ENCODE data around the gene MAML2. TPM values are rescaled to one million over a fixed set of nuclear protein-coding genes. Genes with fewer than 3 reads are reported as not detected.

MAML2 gene
- total RNA-seq, 2 experiments from 2014 or later = 14.7 to 15.5 TPM

- CTCF ChIA-PET = interaction anchor here (0.9 to 5.5 kb wide), 7 partner anchors 8 to 84 kb away, joined by 3 to 80 read pairs (median 3); partner anchors contain the start of gene MAML2
- Mint-ChIP-seq H3K4me3 (peak overlapping the region; percentile 7), H3K27me3 (ENCODE audit: low read depth) (no peaks in the 10 kb centered on the region), H3K27ac (peak overlapping the region; percentile 95), H3K4me1 (ENCODE audit: low read depth) (peaks cover 84% of the 10 kb centered on the region), H3K9me3 (ENCODE audit: insufficient read depth) (no peaks in the 10 kb centered on the region), H3K36me3 (ENCODE audit: low read depth) (peaks cover 30% of the 10 kb centered on the region)
- DNase-seq (no peak), ATAC-seq (no peak)
- POLR2A ChIA-PET = interaction anchor here (0.8 to 1.7 kb wide), 3 partner anchors 14 to 84 kb away, joined by 3 to 5 read pairs (median 4); no protein-coding TSS in a partner anchor
Observed at GRCh38 chr11:96257036-96257435, 86.0 kb downstream of the MAML2 start.

- ChIA-PET POLR2A (interaction anchor here (0.8 to 1.7 kb wide), 4 partner anchors 14 to 85 kb away, joined by 3 to 5 read pairs (median 4); no protein-coding TSS in a partner anchor), CTCF (interaction anchor here (0.9 to 5.5 kb wide), 8 partner anchors 9 to 84 kb away, joined by 3 to 80 read pairs (median 3); partner anchors contain the start of gene MAML2)
- DNase-seq = no peak
- peak overlapping the region; percentile 57 for H3K4me3 Mint-ChIP-seq
- H3K36me3 Mint-ChIP-seq (ENCODE audit: low read depth) = peaks cover 31% of the 10 kb centered on the region
- peak overlapping the region; percentile 95 for H3K27ac Mint-ChIP-seq
- H3K4me1 Mint-ChIP-seq (ENCODE audit: low read depth) = peaks cover 84% of the 10 kb centered on the region
- no peaks in the 10 kb centered on the region for H3K27me3 Mint-ChIP-seq (ENCODE audit: low read depth)
- ATAC-seq = no peak
- H3K9me3 Mint-ChIP-seq (ENCODE audit: insufficient read depth) = no peaks in the 10 kb centered on the region
Observed at GRCh38 chr11:96256215-96257011, 86.6 kb downstream of the MAML2 start.

- ChIA-PET POLR2A (interaction anchor here (0.6 to 1.4 kb wide), 5 partner anchors 11 to 465 kb away, joined by 3 to 4 read pairs (median 3); partner anchors contain the start of genes CEP57 and FAM76B), CTCF (interaction anchor here (1.2 to 5.5 kb wide), 5 partner anchors 10 to 199 kb away, joined by 4 to 80 read pairs (median 5); partner anchors contain the start of gene MAML2)
- ATAC-seq (no peak), DNase-seq (no peak)
- H3K27me3 Mint-ChIP-seq (ENCODE audit: low read depth) = no peaks in the 10 kb centered on the region
- peaks cover 41% of the 10 kb centered on the region for H3K36me3 Mint-ChIP-seq (ENCODE audit: low read depth)
- no peaks in the 10 kb centered on the region for H3K9me3 Mint-ChIP-seq (ENCODE audit: insufficient read depth)
- H3K27ac Mint-ChIP-seq = peak overlapping the region; percentile 51
- H3K4me3 Mint-ChIP-seq = peak overlapping the region; percentile 21
- peaks cover 78% of the 10 kb centered on the region for H3K4me1 Mint-ChIP-seq (ENCODE audit: low read depth)
Observed at GRCh38 chr11:96254854-96255253, 88.1 kb downstream of the MAML2 start.

GRCh38 chr11:96254087-96254486, 88.9 kb downstream of the MAML2 start:
- H3K4me1 Mint-ChIP-seq (ENCODE audit: low read depth) = peaks cover 78% of the 10 kb centered on the region
- H3K4me3 Mint-ChIP-seq = peak overlapping the region; percentile 71
- peaks cover 48% of the 10 kb centered on the region for H3K36me3 Mint-ChIP-seq (ENCODE audit: low read depth)

GRCh38 chr11:96246718-96247552, 96.1 kb downstream of the MAML2 start:
- Mint-ChIP-seq H3K36me3 (ENCODE audit: low read depth) (peaks cover 25% of the 10 kb centered on the region), H3K9me3 (ENCODE audit: insufficient read depth) (no peaks in the 10 kb centered on the region), H3K27ac (peak overlapping the region; percentile 31), H3K4me1 (ENCODE audit: low read depth) (peaks cover 65% of the 10 kb centered on the region), H3K4me3 (peak overlapping the region; percentile 4), H3K27me3 (ENCODE audit: low read depth) (no peaks in the 10 kb centered on the region)
- CTCF ChIA-PET = interaction anchor here (0.9 to 1.7 kb wide), 3 partner anchors 10 to 96 kb away, joined by 3 to 8 read pairs (median 3); partner anchors contain the start of gene MAML2
- no peak for DNase-seq
- peak; percentile 21 for ATAC-seq
- POLR2A ChIA-PET = interaction anchor here (0.6 kb wide), 1 partner anchor 57 kb away, joined by 3 read pairs; no protein-coding TSS in a partner anchor

More at GRCh38 chr11:96254087-96254486, 88.9 kb downstream of the MAML2 start:
- DNase-seq = peak; percentile 37
- POLR2A ChIA-PET = interaction anchor here (0.6 to 1.3 kb wide), 2 partner anchors 10 to 157 kb away, joined by 3 read pairs; no protein-coding TSS in a partner anchor
- Mint-ChIP-seq H3K27me3 (ENCODE audit: low read depth) (no peaks in the 10 kb centered on the region), H3K27ac (peak overlapping the region; percentile 89), H3K9me3 (ENCODE audit: insufficient read depth) (no peaks in the 10 kb centered on the region)
- peak; percentile 10 for ATAC-seq
- CTCF ChIA-PET = interaction anchor here (1.0 to 5.5 kb wide), 5 partner anchors 9 to 198 kb away, joined by 3 to 80 read pairs (median 4); partner anchors contain the start of gene MAML2

GRCh38 chr11:96242971-96243647, 99.9 kb downstream of the MAML2 start:
- ChIA-PET CTCF (interaction anchor here (0.6 to 5.1 kb wide), 11 partner anchors 13 to 407 kb away, joined by 3 to 96 read pairs (median 4); partner anchors contain the start of gene MAML2), POLR2A (interaction anchor here (0.8 to 3.7 kb wide), 10 partner anchors 11 to 99 kb away, joined by 3 to 36 read pairs (median 4); partner anchors contain the start of gene MAML2)
- ATAC-seq (peak; percentile 89), DNase-seq (peak; percentile 81)
- peaks cover 55% of the 10 kb centered on the region for H3K4me1 Mint-ChIP-seq (ENCODE audit: low read depth)
- peak overlapping the region; percentile 75 for H3K4me3 Mint-ChIP-seq
- H3K9me3 Mint-ChIP-seq (ENCODE audit: insufficient read depth) = no peaks in the 10 kb centered on the region
- H3K27ac Mint-ChIP-seq = peak overlapping the region; percentile 87
- peaks cover 10% of the 10 kb centered on the region for H3K36me3 Mint-ChIP-seq (ENCODE audit: low read depth)
- no peaks in the 10 kb centered on the region for H3K27me3 Mint-ChIP-seq (ENCODE audit: low read depth)

- Mint-ChIP-seq H3K9me3 (ENCODE audit: insufficient read depth) (no peaks in the 10 kb centered on the region), H3K4me1 (ENCODE audit: low read depth) (peaks cover 50% of the 10 kb centered on the region), H3K27ac (peak overlapping the region; percentile 50), H3K27me3 (ENCODE audit: low read depth) (no peaks in the 10 kb centered on the region), H3K36me3 (ENCODE audit: low read depth) (peaks cover 10% of the 10 kb centered on the region), H3K4me3 (peak overlapping the region; percentile 61)
- ATAC-seq (no peak), DNase-seq (no peak)
- ChIA-PET CTCF (interaction anchor here (0.6 to 5.1 kb wide), 11 partner anchors 9 to 557 kb away, joined by 3 to 96 read pairs (median 4); partner anchors contain the start of gene MAML2), POLR2A (interaction anchor here (1.1 to 3.7 kb wide), 5 partner anchors 15 to 99 kb away, joined by 3 to 36 read pairs (median 4); partner anchors contain the start of gene MAML2)
Observed at GRCh38 chr11:96242191-96242847, 100.7 kb downstream of the MAML2 start.

- no peak overlapping the region for H3K4me3 Mint-ChIP-seq
- POLR2A ChIA-PET = no interaction called here
- no peak for DNase-seq
- no peak for ATAC-seq
- H3K36me3 Mint-ChIP-seq (ENCODE audit: low read depth) = peaks cover 10% of the 10 kb centered on the region
- no peaks in the 10 kb centered on the region for H3K27me3 Mint-ChIP-seq (ENCODE audit: low read depth)
- CTCF ChIA-PET = interaction anchor here (1.0 to 5.1 kb wide), 4 partner anchors 8 to 185 kb away, joined by 3 to 96 read pairs (median 4); partner anchors contain the start of gene MAML2
- peaks cover 42% of the 10 kb centered on the region for H3K4me1 Mint-ChIP-seq (ENCODE audit: low read depth)
- H3K9me3 Mint-ChIP-seq (ENCODE audit: insufficient read depth) = no peaks in the 10 kb centered on the region
- no peak overlapping the region for H3K27ac Mint-ChIP-seq
Observed at GRCh38 chr11:96241331-96241841, 101.6 kb downstream of the MAML2 start.

- peaks cover 43% of the 10 kb centered on the region for H3K4me1 Mint-ChIP-seq (ENCODE audit: low read depth)
- no peak overlapping the region for H3K4me3 Mint-ChIP-seq
- CTCF ChIA-PET = interaction anchor here (0.7 to 6.2 kb wide), 12 partner anchors 9 to 226 kb away, joined by 3 to 92 read pairs (median 3); partner anchors contain the start of gene MAML2
- no peak overlapping the region for H3K27ac Mint-ChIP-seq
- peaks cover 11% of the 10 kb centered on the region for H3K36me3 Mint-ChIP-seq (ENCODE audit: low read depth)
- no peak for ATAC-seq
- H3K27me3 Mint-ChIP-seq (ENCODE audit: low read depth) = no peaks in the 10 kb centered on the region
- POLR2A ChIA-PET = interaction anchor here (0.8 to 1.3 kb wide), 3 partner anchors 24 to 103 kb away, joined by 3 read pairs; no protein-coding TSS in a partner anchor
- DNase-seq = no peak
- no peaks in the 10 kb centered on the region for H3K9me3 Mint-ChIP-seq (ENCODE audit: insufficient read depth)
Observed at GRCh38 chr11:96238563-96239135, 104.3 kb downstream of the MAML2 start.

Measured in activated CD8-positive, alpha-beta T cell treated with anti-CD3 and anti-CD28 coated beads, Interleukin-2, amount 10 ng/mL, durations not matched to agents 7 days and 5 days (primary cell).